Vagina (tissue), 2 donors: Measurements from ENCODE around the gene DOC2B.

ENCODE experiments used
- CTCF ChIP-seq, 3 experiments: fragments of 450-650 bp in 2 of 3; fragments of 200-600 bp in 1 of 3; sonication (generic) in 1 of 3; IDR thresholded peaks; one replicate each; pipeline ENCODE4 v1.5.1; 2017 to 2019; ENCODE audit warnings: antibody characterized with exemption in 3 of 3, mild to moderate bottlenecking in 2 of 3, moderate library complexity in 2 of 3
- POLR2A ChIP-seq, 2 donors: fragments of 450-650 bp; IDR thresholded peaks; one replicate each; pipeline ENCODE4 v1.6.1; 2017; ENCODE audit warnings: antibody characterized with exemption in 2 of 2, mild to moderate bottlenecking in 2 of 2, moderate library complexity in 2 of 2
- POLR2AphosphoS5 ChIP-seq, 2 donors: sonication (generic); formaldehyde crosslinking; IDR thresholded peaks; one replicate each; pipeline ENCODE4 v1.9.0; 2017; ENCODE audit warnings: antibody characterized with exemption in 2 of 2, mild to moderate bottlenecking in 2 of 2, low read depth in 1 of 2; ENCODE audit not compliant: insufficient read depth in 1 of 2

- no peak for TF ChIP-seq CTCF (IDR thresholded peaks at IDR 0.05)
- no peak for TF ChIP-seq POLR2AphosphoS5 (IDR thresholded peaks at IDR 0.05; ENCODE audit: insufficient read depth in 1 of 2, low read depth in 1 of 2)
- no peak for TF ChIP-seq POLR2A (IDR thresholded peaks at IDR 0.05)
These were observed 44.9 kb upstream of the DOC2B start for GRCh38 chr17:226108-227077.
